ENCODE measurements around the gene C16orf96.

The C16orf96 gene

DNA sequence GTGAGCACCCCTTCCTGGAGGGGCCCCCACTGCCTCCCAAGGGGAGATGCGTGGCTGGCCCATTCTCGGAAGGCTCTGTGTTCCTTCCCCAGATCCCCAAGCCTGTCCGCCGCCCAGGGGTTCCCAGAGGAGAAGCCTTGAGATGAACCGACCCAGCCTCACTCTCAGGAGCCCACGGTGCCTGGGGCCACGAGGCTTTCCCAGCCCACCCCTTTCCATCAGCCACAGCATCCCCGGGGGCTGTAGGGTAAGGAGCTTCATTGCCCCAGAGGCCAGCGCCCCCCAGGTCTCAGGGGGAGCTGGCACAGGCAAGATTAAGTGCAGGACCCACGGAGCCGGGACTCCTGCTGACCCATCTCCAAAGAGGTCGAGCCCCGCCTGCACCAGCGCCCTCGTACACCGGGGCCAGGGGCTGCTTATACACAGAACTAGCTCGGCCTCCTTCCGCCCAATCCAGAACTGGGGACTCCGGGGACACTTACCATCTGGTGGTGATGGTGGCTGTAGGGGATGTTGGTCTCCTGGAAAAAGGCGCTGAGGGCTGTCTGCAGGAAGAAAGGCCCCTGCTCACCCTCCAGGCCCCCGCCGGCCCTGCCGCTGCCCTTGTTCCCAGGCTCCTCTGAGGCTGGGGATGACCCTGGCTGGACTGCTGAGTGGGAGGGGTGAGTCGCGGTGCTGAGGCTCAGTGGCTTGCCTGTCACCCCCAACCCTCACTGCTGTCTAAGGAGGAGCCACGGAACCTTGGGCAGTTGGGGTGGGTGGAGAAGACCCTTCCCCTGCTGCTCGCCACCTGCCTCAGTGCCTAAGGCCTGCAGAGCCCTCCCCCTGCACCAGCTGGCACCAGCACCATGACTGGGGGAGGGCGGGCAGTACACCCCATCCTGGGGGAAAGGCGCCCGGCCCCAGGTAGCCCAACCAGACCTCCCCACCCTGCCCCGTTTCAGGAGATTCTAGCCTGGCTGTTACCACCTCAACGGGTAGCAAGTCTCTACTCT, 54.2 kb downstream of the C16orf96 start:
- no peak for DNase-seq (ENCODE audit: low read depth)
- no peak overlapping the region for H3K4me3 ChIP-seq (replicated peaks; ENCODE audit: low read depth, low read length)
- TF ChIP-seq, protein P1, sequence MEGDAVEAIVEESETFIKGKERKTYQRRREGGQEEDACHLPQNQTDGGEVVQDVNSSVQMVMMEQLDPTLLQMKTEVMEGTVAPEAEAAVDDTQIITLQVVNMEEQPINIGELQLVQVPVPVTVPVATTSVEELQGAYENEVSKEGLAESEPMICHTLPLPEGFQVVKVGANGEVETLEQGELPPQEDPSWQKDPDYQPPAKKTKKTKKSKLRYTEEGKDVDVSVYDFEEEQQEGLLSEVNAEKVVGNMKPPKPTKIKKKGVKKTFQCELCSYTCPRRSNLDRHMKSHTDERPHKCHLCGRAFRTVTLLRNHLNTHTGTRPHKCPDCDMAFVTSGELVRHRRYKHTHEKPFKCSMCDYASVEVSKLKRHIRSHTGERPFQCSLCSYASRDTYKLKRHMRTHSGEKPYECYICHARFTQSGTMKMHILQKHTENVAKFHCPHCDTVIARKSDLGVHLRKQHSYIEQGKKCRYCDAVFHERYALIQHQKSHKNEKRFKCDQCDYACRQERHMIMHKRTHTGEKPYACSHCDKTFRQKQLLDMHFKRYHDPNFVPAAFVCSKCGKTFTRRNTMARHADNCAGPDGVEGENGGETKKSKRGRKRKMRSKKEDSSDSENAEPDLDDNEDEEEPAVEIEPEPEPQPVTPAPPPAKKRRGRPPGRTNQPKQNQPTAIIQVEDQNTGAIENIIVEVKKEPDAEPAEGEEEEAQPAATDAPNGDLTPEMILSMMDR (IDR thresholded peaks at IDR 0.05; ENCODE audit: low read length, missing control alignments), result no peak

DNA sequence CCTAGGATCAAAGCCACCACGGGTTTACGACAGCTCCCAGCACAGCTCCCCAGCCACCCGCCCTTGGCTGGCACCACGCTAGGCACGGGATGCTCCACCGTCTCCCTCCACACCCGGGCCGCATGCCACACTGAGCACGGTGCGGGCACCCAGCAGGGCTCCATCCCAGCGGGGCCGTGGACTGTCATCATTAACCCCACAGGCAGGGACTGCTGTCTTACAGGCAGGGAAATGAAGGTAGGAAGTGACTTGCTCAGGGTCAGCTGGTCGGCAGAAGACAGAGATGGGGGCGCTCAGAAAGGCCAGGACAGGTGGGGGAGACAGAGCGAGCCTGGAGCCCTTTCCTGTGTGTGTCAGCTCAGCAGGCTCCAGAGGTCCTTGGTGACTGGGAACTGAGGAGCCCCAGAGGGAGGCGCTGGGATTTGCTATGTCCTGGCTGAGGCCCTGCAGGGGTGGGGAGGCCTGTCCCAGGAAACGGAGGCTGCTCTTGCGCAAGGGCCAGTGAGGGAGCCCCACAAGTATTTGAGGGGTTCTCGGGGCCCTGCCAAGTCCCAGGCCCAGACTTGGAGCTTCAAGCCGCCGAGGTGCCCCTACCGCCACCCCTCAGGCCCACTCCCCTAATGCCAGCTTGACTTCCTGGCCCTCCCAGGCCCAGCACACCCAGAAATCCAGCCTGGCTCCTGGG, 55.3 kb downstream of the C16orf96 start:
- TF ChIP-seq, protein P1 (IDR thresholded peaks at IDR 0.05; ENCODE audit: low read length, missing control alignments), result no peak
- H3K4me3 ChIP-seq (replicated peaks; ENCODE audit: low read depth, low read length), result no peak overlapping the region
- DNase-seq (ENCODE audit: low read depth), result peak; percentile 58

- TF ChIP-seq, protein P1 (IDR thresholded peaks at IDR 0.05; ENCODE audit: low read length, missing control alignments), result no peak
- DNase-seq (ENCODE audit: low read depth), result no peak
- H3K4me3 ChIP-seq (replicated peaks; ENCODE audit: low read depth, low read length), result peak overlapping the region; percentile 73
Measured at GRCh38 chr16:4612474-4612931, 56.4 kb downstream of the C16orf96 start.

- TF ChIP-seq, protein P1 (IDR thresholded peaks at IDR 0.05; ENCODE audit: low read length, missing control alignments), result no peak
- peak overlapping the region; percentile 73 for H3K4me3 ChIP-seq (replicated peaks; ENCODE audit: low read depth, low read length)
- no peak for DNase-seq (ENCODE audit: low read depth)
Measured at GRCh38 chr16:4612977-4613635, 57.0 kb downstream of the C16orf96 start.

GRCh38 chr16:4613636-4614570, 57.8 kb downstream of the C16orf96 start:
- DNase-seq (ENCODE audit: low read depth), result peak; percentile 42
- TF ChIP-seq, protein P1 (IDR thresholded peaks at IDR 0.05; ENCODE audit: low read length, missing control alignments), result no peak
- H3K4me3 ChIP-seq (replicated peaks; ENCODE audit: low read depth, low read length), result peak overlapping the region; percentile 73

All from fibroblast of pulmonary artery (primary cell).